ENCODE data around the gene EFL1.

GRCh38 chr15:82168757-82169156, 93.8 kb downstream of the EFL1 start:
- TF ChIP-seq CTCF (IDR thresholded peaks at IDR 0.05; ENCODE audit: low read depth, low read length, missing input control) (no peak), MAX (IDR thresholded peaks at IDR 0.05) (no peak), FOXA1 (IDR thresholded peaks at IDR 0.05) (no peak), SP1 (IDR thresholded peaks at IDR 0.05) (no peak), RAD21 (IDR thresholded peaks at IDR 0.05) (no peak), TAF1 (conservative IDR thresholded peaks at IDR 0.05) (no peak), JUND (IDR thresholded peaks at IDR 0.05) (no peak), RXRA (IDR thresholded peaks at IDR 0.05) (no peak), EGR1 (IDR thresholded peaks at IDR 0.05; ENCODE audit: low read depth in 2 of 2) (no peak), HNF4A (conservative IDR thresholded peaks at IDR 0.05) (no peak), GABPA (IDR thresholded peaks at IDR 0.05 in 1 of 2, conservative IDR thresholded peaks at IDR 0.05 in 1 of 2) (no peak)
- TF ChIP-seq, protein P1, sequence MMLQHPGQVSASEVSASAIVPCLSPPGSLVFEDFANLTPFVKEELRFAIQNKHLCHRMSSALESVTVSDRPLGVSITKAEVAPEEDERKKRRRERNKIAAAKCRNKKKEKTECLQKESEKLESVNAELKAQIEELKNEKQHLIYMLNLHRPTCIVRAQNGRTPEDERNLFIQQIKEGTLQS (IDR thresholded peaks at IDR 0.05) = no peak
- TF ChIP-seq, protein P2, sequence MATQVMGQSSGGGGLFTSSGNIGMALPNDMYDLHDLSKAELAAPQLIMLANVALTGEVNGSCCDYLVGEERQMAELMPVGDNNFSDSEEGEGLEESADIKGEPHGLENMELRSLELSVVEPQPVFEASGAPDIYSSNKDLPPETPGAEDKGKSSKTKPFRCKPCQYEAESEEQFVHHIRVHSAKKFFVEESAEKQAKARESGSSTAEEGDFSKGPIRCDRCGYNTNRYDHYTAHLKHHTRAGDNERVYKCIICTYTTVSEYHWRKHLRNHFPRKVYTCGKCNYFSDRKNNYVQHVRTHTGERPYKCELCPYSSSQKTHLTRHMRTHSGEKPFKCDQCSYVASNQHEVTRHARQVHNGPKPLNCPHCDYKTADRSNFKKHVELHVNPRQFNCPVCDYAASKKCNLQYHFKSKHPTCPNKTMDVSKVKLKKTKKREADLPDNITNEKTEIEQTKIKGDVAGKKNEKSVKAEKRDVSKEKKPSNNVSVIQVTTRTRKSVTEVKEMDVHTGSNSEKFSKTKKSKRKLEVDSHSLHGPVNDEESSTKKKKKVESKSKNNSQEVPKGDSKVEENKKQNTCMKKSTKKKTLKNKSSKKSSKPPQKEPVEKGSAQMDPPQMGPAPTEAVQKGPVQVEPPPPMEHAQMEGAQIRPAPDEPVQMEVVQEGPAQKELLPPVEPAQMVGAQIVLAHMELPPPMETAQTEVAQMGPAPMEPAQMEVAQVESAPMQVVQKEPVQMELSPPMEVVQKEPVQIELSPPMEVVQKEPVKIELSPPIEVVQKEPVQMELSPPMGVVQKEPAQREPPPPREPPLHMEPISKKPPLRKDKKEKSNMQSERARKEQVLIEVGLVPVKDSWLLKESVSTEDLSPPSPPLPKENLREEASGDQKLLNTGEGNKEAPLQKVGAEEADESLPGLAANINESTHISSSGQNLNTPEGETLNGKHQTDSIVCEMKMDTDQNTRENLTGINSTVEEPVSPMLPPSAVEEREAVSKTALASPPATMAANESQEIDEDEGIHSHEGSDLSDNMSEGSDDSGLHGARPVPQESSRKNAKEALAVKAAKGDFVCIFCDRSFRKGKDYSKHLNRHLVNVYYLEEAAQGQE (IDR thresholded peaks at IDR 0.05) = no peak
- TF ChIP-seq, protein P3, sequence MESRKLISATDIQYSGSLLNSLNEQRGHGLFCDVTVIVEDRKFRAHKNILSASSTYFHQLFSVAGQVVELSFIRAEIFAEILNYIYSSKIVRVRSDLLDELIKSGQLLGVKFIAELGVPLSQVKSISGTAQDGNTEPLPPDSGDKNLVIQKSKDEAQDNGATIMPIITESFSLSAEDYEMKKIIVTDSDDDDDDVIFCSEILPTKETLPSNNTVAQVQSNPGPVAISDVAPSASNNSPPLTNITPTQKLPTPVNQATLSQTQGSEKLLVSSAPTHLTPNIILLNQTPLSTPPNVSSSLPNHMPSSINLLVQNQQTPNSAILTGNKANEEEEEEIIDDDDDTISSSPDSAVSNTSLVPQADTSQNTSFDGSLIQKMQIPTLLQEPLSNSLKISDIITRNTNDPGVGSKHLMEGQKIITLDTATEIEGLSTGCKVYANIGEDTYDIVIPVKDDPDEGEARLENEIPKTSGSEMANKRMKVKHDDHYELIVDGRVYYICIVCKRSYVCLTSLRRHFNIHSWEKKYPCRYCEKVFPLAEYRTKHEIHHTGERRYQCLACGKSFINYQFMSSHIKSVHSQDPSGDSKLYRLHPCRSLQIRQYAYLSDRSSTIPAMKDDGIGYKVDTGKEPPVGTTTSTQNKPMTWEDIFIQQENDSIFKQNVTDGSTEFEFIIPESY (IDR thresholded peaks at IDR 0.05) = no peak

Data from liver (tissue), 3 donors.